ENCODE results near the gene DIP2C.
"Not testable (repeated sequence)": the region's sequence is repeated elsewhere in the genome, so short reads cannot be mapped to it uniquely, and the experiment has no call there.

The DIP2C gene

GRCh38 chr10:470339-471003 is 219.0 kb downstream of the DIP2C start:
- no peak for DNase-seq

GRCh38 chr10:469947-470338 is 219.5 kb downstream of the DIP2C start:
- DNase-seq = no peak

GRCh38 chr10:459743-460142 is 229.7 kb downstream of the DIP2C start:
- no peak for DNase-seq

- no peak for DNase-seq
Measured at GRCh38 chr10:458421-458851, 231.0 kb downstream of the DIP2C start.

GRCh38 chr10:456486-456885 is 233.0 kb downstream of the DIP2C start:
- DNase-seq = no peak

GRCh38 chr10:454860-455259 is 234.6 kb downstream of the DIP2C start:
- no peak for DNase-seq

GRCh38 chr10:453647-454046 is 235.8 kb downstream of the DIP2C start:
- DNase-seq = no peak

- no peak for DNase-seq
Measured at GRCh38 chr10:452512-453426, 236.7 kb downstream of the DIP2C start.

GRCh38 chr10:451856-452255 is 237.6 kb downstream of the DIP2C start:
- DNase-seq = no peak

- no peak for DNase-seq
Measured at GRCh38 chr10:451021-451471, 238.4 kb downstream of the DIP2C start.

GRCh38 chr10:450463-450862 is 239.0 kb downstream of the DIP2C start:
- no peak for DNase-seq

GRCh38 chr10:449331-449730 is 240.1 kb downstream of the DIP2C start:
- DNase-seq = not testable (repeated sequence)

- no peak for DNase-seq
Measured at GRCh38 chr10:443459-443858, 246.0 kb downstream of the DIP2C start.

- DNase-seq = no peak
Measured at GRCh38 chr10:442209-442608, 247.3 kb downstream of the DIP2C start.

GRCh38 chr10:441659-442058 is 247.8 kb downstream of the DIP2C start:
- DNase-seq = no peak

- no peak for DNase-seq
Measured at GRCh38 chr10:440127-440526, 249.3 kb downstream of the DIP2C start.

GRCh38 chr10:437698-438490 is 251.6 kb downstream of the DIP2C start:
- no peak for DNase-seq

- no peak for DNase-seq
Measured at GRCh38 chr10:436911-437665, 252.4 kb downstream of the DIP2C start.

- DNase-seq = no peak
Measured at GRCh38 chr10:436013-436697, 253.3 kb downstream of the DIP2C start.

- no peak for DNase-seq
Measured at GRCh38 chr10:435397-435796, 254.1 kb downstream of the DIP2C start.

GRCh38 chr10:429696-430095 is 259.8 kb downstream of the DIP2C start:
- no peak for DNase-seq
